ENCODE data around the gene BOC. TPM values are rescaled to one million over a fixed set of nuclear protein-coding genes. Genes with fewer than 3 reads are reported as not detected.

Gene BOC
- total and polyA plus RNA-seq, 2 donors (not counting 3 experiments of a cell fraction or from before 2014, with no cell fraction given), result 0.07 TPM; not detected in 1

DNA sequence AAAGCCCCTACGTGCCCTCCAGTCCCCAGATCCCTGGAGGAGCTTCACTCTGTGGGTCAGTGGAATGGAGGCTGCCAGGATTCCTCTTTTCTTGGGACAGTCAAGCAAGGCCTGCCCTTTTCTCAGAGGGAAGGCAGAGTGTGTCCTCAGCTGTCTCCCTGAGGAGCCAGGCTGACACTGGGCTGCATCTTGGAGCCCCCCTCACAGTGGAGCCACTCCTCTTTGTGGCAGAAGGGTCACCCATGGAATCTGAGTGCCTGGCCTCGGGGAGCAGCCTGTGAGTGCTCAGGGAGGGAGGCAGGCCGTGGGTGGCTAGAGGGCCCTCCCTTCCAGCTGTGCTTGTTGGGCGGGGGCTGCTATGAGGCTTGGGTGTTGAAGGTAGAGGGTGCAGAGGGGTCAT lies 41.2 kb downstream of the BOC start:
- Histone ChIP-seq H3K9me3 (replicated peaks; ENCODE audit: control insufficient read depth, insufficient read depth, low read length) (no peaks in the 10 kb centered on the region), H3K9ac (replicated peaks; ENCODE audit: extremely low read depth, insufficient read depth, low read length) (no peak overlapping the region), H3K4me2 (ENCODE audit: insufficient read depth, low read length) (no peak overlapping the region), H3K79me2 (ENCODE audit: control insufficient read depth, insufficient read depth, low read length) (no peaks in the 10 kb centered on the region), H3K36me3 (ENCODE audit: control insufficient read depth in 2 of 2, extremely low read depth in 1 of 2, insufficient read depth in 2 of 2, low read length in 2 of 2) (no peaks in the 10 kb centered on the region), H3K9me1 (replicated peaks; ENCODE audit: control insufficient read depth, extremely low read depth, insufficient read depth, low read length) (no peaks in the 10 kb centered on the region), H3K4me1 (ENCODE audit: control insufficient read depth, extremely low read depth, insufficient read depth, low read length) (no peaks in the 10 kb centered on the region), H3K4me3 (replicated peaks in 1 of 3; ENCODE audit: insufficient read depth in 1 of 3, low read depth in 1 of 3, low read length in 3 of 3) (no peak overlapping the region), H2AFZ (ENCODE audit: low read depth, low read length) (no peak overlapping the region), H3K27ac (ENCODE audit: insufficient read depth, low read depth, low read length) (no peak overlapping the region), H4K20me1 (replicated peaks; ENCODE audit: control insufficient read depth, extremely low read depth, insufficient read depth, low read length) (no peaks in the 10 kb centered on the region), H3K27me3 (ENCODE audit: control insufficient read depth in 2 of 2, insufficient read depth in 2 of 2, low read length in 2 of 2) (peaks cover 4 to 10% of the 10 kb centered on the region in 2 experiments)
- dilution Hi-C loops (cut with MboI; ENCODE audit: extremely low pct_ligation_motif_present, low sequenced_read_pairs) (no loop called here), intact Hi-C loops (cut with micrococcal nuclease) (no loop called here)
- ChIA-PET CTCF (no interaction called here), POLR2A (no interaction called here)
- no peak for DNase-seq (ENCODE audit: low read depth, low spot score)
- TF ChIP-seq, protein P1, sequence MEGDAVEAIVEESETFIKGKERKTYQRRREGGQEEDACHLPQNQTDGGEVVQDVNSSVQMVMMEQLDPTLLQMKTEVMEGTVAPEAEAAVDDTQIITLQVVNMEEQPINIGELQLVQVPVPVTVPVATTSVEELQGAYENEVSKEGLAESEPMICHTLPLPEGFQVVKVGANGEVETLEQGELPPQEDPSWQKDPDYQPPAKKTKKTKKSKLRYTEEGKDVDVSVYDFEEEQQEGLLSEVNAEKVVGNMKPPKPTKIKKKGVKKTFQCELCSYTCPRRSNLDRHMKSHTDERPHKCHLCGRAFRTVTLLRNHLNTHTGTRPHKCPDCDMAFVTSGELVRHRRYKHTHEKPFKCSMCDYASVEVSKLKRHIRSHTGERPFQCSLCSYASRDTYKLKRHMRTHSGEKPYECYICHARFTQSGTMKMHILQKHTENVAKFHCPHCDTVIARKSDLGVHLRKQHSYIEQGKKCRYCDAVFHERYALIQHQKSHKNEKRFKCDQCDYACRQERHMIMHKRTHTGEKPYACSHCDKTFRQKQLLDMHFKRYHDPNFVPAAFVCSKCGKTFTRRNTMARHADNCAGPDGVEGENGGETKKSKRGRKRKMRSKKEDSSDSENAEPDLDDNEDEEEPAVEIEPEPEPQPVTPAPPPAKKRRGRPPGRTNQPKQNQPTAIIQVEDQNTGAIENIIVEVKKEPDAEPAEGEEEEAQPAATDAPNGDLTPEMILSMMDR (IDR thresholded peaks at IDR 0.05; ENCODE audit: extremely low read depth in 1 of 2, insufficient read depth in 1 of 2, low read depth in 1 of 2, low read length in 2 of 2), result no peak
- TF ChIP-seq, protein P2, sequence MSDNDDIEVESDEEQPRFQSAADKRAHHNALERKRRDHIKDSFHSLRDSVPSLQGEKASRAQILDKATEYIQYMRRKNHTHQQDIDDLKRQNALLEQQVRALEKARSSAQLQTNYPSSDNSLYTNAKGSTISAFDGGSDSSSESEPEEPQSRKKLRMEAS (IDR thresholded peaks at IDR 0.05; ENCODE audit: insufficient read depth, insufficient read length), result no peak
- TF ChIP-seq MYC (IDR thresholded peaks at IDR 0.05; ENCODE audit: low read depth, low read length) (no peak), POLR2AphosphoS5 (IDR thresholded peaks at IDR 0.05; ENCODE audit: insufficient read depth, low read depth, low read length) (no peak), GATA2 (IDR thresholded peaks at IDR 0.05; ENCODE audit: insufficient read depth, insufficient read length, low read depth, low read length) (no peak), EZH2 (IDR thresholded peaks at IDR 0.05; ENCODE audit: borderline replicate concordance, low read depth, low read length, severe bottlenecking) (no peak), FOS (IDR thresholded peaks at IDR 0.05; ENCODE audit: borderline replicate concordance, insufficient read depth, low read length) (no peak), POLR2A (IDR thresholded peaks at IDR 0.05; ENCODE audit: low read depth, low read length) (no peak), JUN (IDR thresholded peaks at IDR 0.05; ENCODE audit: borderline replicate concordance, insufficient read depth, insufficient read length, low read depth) (no peak)
- BruUV-seq (replicated peaks), result no TSS peak
- no peak for FAIRE-seq

Measured in endothelial cell of umbilical vein (primary cell).